ACHN (cell line): Measurements from ENCODE around the gene COL17A1.
A peak's percentile ranks its signal among the peaks of the same experiment; 100 is the strongest.

ENCODE experiments used
- DNase-seq: peaks from one replicate; pipeline ENCODE4 v3.0.0-alpha.2; 2015
- in situ Hi-C: cut with HindIII; loops from 2 replicates; pipeline ENCODE4 v1.10.0; 2017; ENCODE audit warnings: low sequenced_read_pairs, low pct_ligation_motif_present, low pct_unique_long_range_greater_than_20kb

Gene COL17A1

DNA sequence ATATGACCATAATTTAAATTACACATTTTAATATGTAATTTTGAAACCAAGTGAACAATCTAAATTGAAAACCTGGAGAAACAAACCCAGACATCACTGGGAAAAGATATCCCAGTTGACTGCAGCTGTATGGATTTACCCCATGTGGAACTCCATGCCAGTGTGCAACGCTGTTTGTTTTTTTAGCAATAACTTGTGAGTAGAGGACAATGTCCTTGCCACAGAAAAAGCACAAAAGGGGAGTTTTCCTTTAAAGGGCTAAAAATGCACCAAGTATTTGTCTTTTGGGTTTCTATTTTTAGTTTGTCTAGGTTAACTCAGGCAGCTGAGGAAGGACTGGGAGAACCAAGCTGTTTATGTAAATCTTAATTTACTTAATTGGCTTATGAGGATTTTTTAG is 15.1 kb upstream of the COL17A1 start:
- no peak for DNase-seq
- in situ Hi-C loops, result no loop called here

- in situ Hi-C loops, result no loop called here
- no peak for DNase-seq
These were observed 14.3 kb upstream of the COL17A1 start for GRCh38 chr10:104099941-104100340.

DNA sequence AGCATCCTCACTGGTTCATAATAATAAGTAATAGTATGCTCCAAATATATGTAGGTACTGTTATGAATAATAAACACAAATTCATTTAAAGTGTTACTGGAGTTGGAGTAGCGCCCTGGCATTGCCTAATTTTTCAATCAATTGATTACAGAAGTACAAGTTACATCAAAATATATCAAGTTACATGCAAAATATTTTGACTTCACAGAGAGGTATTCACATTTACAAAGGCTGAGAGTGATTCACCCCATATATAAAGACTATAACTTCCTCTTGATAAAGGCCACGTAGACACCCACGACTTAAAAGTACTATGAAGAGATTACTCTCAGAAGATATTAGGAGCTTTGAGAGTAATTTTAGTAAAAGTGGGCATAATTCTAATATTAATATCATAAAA is 13.6 kb upstream of the COL17A1 start:
- DNase-seq, result no peak
- in situ Hi-C loops, result no loop called here

DNA sequence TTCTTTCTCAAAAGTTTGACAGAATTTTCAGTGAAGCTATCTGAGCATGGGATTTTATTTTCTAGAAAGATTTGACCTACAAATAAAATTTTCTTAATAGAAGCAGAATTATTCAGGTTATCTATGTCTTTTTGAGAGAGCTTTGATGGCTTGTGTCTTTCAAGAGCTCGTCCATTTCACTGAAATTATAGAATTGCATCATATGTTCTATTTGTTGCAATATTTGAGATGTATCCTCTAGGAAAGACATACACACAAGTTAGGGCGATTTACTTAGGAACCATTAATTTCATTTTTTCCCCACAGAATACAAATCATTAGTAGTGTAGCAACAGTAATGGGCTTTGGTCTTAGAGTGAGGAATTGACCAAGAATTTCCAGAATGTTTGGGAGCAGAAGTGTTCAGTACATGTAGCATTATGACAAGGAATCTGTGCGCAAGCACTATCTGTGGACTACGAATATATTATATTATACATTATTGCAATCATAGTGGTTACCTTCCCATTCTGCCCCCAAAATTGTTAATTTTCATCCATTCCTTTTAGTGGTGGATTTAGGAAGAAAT is 12.8 kb upstream of the COL17A1 start:
- DNase-seq, result no peak
- in situ Hi-C loops, result no loop called here

DNA sequence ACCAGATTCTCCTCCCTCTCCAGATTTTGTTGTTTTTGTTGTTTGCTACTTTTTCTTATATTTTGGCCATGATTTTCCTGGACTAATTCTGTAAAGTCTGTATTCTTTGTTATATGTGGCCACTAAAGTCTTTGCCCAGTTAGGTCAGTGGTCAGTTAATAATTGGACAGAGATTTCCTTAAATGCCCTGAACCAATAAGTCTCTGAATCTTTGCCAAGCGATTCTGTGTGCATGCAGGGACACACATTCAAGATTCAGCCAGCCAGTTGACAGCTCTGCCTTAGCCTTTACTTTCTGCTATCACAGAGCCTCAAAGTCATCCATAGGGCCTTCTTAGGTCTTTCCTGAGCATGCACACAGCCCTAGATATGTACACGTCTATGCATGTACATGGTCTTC is 11.0 kb upstream of the COL17A1 start:
- DNase-seq, result peak; percentile 72
- in situ Hi-C loops, result no loop called here

DNA sequence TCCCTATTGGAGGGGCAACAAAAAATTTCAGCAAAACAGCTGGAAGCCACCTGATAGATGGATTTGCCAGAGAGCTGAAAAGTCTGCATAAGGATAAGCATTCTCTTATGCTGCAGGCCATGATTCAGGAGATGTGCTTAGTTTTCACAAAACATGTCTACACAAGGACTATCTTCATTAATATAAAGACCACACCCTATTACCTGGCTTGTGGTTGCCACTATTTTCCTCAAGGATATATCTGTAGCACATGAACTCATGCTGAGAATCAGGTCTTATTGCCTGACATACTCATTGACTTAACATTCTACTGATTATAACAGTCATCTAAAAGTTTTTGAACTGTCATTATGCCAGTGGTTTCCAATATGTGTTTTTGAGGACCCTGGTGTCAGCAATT is 7.1 kb upstream of the COL17A1 start:
- no peak for DNase-seq
- in situ Hi-C loops, result no loop called here

DNA sequence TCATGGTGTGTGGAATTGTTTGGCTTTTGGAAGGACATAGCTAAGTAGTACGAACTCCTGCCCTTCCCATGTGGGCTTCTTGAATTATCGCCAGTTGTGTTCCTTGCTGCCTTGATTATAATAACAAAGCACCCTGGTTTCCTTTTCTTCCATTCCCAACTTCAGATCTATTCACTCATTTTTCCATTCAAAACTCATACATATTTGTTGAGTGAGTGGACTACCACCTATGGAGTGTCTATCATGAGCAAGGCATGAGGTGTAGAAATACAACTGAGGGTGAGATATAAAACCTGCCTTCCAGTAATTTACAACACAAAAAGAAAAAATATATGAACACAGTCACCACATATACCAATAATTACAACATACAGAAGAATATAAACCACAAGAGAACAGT is 4.9 kb upstream of the COL17A1 start:
- no peak for DNase-seq
- in situ Hi-C loops, result no loop called here

DNA sequence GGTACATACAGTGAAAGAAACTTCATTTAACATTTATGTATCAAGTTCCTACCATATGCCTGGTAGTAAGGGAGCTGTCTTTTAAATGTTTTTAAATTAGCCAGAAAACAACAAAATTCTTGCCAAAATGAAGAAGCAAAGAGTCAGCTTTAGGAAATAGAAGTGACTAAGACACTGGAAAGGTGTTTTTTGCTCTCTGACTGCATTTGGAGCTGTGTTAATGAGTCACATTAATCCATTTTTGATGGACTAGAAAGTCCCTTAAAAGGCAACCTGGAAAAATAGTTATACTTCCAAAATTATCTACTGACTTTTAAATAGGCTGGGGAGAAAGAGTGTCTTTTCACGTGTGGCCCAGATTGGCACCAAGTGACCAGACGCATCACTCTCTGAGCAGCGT is 3.9 kb upstream of the COL17A1 start:
- in situ Hi-C loops, result no loop called here
- DNase-seq, result no peak

DNA sequence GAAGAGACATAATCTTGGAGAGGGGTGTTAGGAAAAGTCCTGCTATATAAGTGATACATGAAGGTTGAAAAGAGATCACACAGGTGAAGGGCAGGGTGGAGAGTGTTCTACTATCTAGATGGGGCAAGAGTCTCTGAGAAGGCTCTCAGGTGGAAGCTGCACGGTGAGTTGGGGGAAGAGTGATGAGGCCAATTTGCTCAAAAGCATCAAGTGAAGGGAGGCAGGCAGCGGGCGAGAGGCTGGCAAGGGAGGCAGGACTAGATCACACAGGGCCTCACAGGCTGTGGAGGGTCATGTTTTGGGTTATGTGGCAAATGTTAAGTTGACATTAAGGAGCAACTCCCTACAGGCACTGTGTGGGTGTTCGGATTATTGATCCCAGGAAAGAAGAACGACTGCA is 2.6 kb upstream of the COL17A1 start:
- DNase-seq, result no peak
- in situ Hi-C loops, result no loop called here

- in situ Hi-C loops, result no loop called here
- no peak for DNase-seq
These were observed 1.1 kb downstream of the COL17A1 start for GRCh38 chr10:104084482-104085142.

- DNase-seq, result no peak
- in situ Hi-C loops, result no loop called here
These were observed 3.7 kb downstream of the COL17A1 start for GRCh38 chr10:104081998-104082397.

DNA sequence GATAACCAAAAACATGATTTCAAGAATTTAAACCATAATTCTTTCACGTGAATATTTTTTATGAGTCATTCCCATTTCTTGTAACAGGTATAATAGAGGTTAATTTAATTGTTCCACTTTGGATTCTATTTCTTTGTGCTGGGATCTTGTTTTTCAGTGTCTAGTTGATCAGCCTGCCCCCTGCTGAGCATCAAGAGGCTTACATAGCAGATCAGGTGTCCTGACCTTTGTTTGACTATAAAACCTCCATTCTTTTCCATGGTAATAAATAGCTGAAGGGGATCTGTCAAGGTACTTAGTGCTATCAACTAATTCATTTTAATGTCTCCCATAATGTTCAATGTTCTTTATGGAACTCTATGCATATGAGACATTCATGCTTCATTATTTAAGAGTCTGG is 4.9 kb downstream of the COL17A1 start:
- DNase-seq, result peak; percentile 44
- in situ Hi-C loops, result no loop called here

- in situ Hi-C loops, result no loop called here
- no peak for DNase-seq
These were observed 8.0 kb downstream of the COL17A1 start for GRCh38 chr10:104077663-104078151.

GRCh38 chr10:104077247-104077646 is 8.4 kb downstream of the COL17A1 start:
- in situ Hi-C loops, result no loop called here
- DNase-seq, result no peak

- in situ Hi-C loops, result no loop called here
- no peak for DNase-seq
These were observed 8.9 kb downstream of the COL17A1 start for GRCh38 chr10:104076743-104077160.

DNA sequence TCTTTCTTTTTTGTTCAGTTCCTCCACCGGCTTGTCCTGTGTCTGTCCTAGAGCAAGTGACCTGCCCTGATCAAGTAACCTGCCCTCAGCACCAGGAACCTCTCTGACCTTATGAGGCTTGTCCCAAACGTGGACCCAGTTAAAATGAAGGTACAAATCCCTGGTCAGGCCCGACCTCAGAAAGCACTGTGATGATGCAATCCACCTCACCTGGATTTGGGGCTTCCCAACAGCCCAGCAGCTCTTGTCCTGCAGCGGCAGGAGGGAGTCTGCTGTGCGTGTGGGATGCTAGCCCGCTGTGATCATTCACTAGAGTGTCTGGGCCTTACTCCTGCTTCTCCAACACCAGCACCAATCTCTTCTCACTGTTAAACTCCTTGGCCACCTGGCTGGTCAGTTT is 11.2 kb downstream of the COL17A1 start:
- no peak for DNase-seq
- in situ Hi-C loops, result no loop called here

- in situ Hi-C loops, result no loop called here
- DNase-seq, result no peak
These were observed 12.9 kb downstream of the COL17A1 start for GRCh38 chr10:104072786-104073185.

- DNase-seq, result no peak
- in situ Hi-C loops, result no loop called here
These were observed 16.1 kb downstream of the COL17A1 start for GRCh38 chr10:104069613-104070012.

DNA sequence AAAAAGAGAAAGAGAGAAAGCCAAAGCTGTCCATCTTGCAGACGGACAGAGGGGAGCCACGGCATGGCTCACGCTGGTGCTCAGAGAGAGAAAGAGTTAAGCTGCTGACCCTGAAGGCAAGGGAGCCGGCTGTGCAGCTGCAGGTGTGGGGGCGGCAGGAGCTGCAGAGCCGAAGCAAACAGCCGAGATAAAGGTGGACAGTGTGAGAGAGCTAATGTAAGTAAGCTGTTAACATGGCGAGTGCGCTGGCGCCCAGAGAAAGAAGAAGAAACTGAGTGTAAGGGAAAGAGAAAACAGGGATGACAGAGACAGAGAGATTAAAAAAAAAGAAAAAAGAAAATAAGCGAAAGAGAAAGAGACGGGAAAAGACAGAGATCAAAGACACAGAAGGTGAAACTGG is 18.2 kb downstream of the COL17A1 start:
- in situ Hi-C loops, result no loop called here
- no peak for DNase-seq

- in situ Hi-C loops, result no loop called here
These were observed 18.7 kb downstream of the COL17A1 start for GRCh38 chr10:104066945-104067344.

More at GRCh38 chr10:104066945-104067344, 18.7 kb downstream of the COL17A1 start:
- no peak for DNase-seq
